Endothelial cell of umbilical vein (primary cell): ENCODE measurements around the gene DAND5. TPM values are rescaled to one million over a fixed set of nuclear protein-coding genes. Genes with fewer than 3 reads are reported as not detected.

ENCODE experiments used
- BruUV-seq: library from RNA; stranded (reverse); fragments of 400-500 nt; replicated peaks from 2 replicates; lab custom pipeline; 2021; lab: Mats Ljungman, UMichigan
- CTCF ChIA-PET: fragments of 300-600, 350-600 bp; sonication (Branson Sonifier 250); formaldehyde crosslinking; loops from one replicate; lab custom pipeline; 2021; ENCODE audit warnings: antibody characterized with exemption, inconsistent platforms; lab: Charles Lee
- POLR2A ChIA-PET: fragments of 300-600, 350-600 bp; sonication (Branson Sonifier 250); formaldehyde crosslinking; loops from one replicate; lab custom pipeline; 2021; ENCODE audit warnings: antibody characterized with exemption, inconsistent platforms; lab: Charles Lee
- DNase-seq: peaks from one replicate; pipeline ENCODE4 v3.0.0-alpha.2; 2011; ENCODE audit warnings: low read depth, low spot score
- FAIRE-seq: peaks from 2 replicates; lab custom pipeline; 2011; peaks lifted over from hg19 to GRCh38; lab: Jason Lieb, UNC
- H2AFZ ChIP-seq: 2 replicates; pipeline ENCODE4 v1.6.0; 2012; ENCODE audit warnings: low read depth, low read length, control low read depth, inconsistent platforms
- H3K27ac ChIP-seq: 2 replicates; pipeline ENCODE4 v1.5.1; 2011; ENCODE audit warnings: low read depth, mild to moderate bottlenecking, control low read depth, low read length, moderate library complexity; ENCODE audit not compliant: insufficient read depth
- H3K27me3 ChIP-seq, 2 experiments: 2 replicates each; pipeline versions ENCODE4 v1.6.0 to v1.6.1; 2011; ENCODE audit warnings: low read length in 2 of 2, mixed read lengths in 1 of 2; ENCODE audit not compliant: control insufficient read depth in 2 of 2, insufficient read depth in 2 of 2
- H3K36me3 ChIP-seq, 2 experiments: 2 replicates in 1 of 2; 3 replicates in 1 of 2; pipeline ENCODE4 v1.5.1; 2011; ENCODE audit warnings: low read length in 2 of 2, mild to moderate bottlenecking in 1 of 2, moderate library complexity in 1 of 2; ENCODE audit not compliant: control insufficient read depth in 2 of 2, insufficient read depth in 2 of 2; ENCODE audit errors: extremely low read depth in 1 of 2
- H3K4me1 ChIP-seq: 3 replicates; pipeline ENCODE4 v1.5.1; 2011; ENCODE audit warnings: mild to moderate bottlenecking, low read length; ENCODE audit not compliant: control insufficient read depth, insufficient read depth; ENCODE audit errors: extremely low read depth
- H3K4me2 ChIP-seq: 2 replicates; pipeline ENCODE4 v1.6.1; 2011; ENCODE audit warnings: low read length, control low read depth, mixed read lengths; ENCODE audit not compliant: insufficient read depth
- H3K4me3 ChIP-seq, 3 experiments: fragments of 200-600 bp in 1 of 3; sonication (generic), shearing (Covaris generic) in 1 of 3; replicated peaks in 1 of 3; 2 replicates each; pipeline ENCODE4 v1.5.1; 2011 to 2016; ENCODE audit warnings: control low read depth in 3 of 3, low read length in 3 of 3, mild to moderate bottlenecking in 2 of 3, inconsistent platforms in 1 of 3, low read depth in 1 of 3, moderate library complexity in 1 of 3; ENCODE audit not compliant: insufficient read depth in 1 of 3
- H3K79me2 ChIP-seq: 2 replicates; pipeline ENCODE4 v1.6.0; 2012; ENCODE audit warnings: low read length, inconsistent platforms; ENCODE audit not compliant: control insufficient read depth, insufficient read depth
- H3K9ac ChIP-seq: replicated peaks from 2 replicates; pipeline ENCODE3; 2011; ENCODE audit warnings: low read length, control low read depth; ENCODE audit not compliant: insufficient read depth; ENCODE audit errors: extremely low read depth
- H3K9me1 ChIP-seq: replicated peaks from 3 replicates; pipeline ENCODE4 v1.6.0; 2011; ENCODE audit warnings: mild to moderate bottlenecking, low read length; ENCODE audit not compliant: control insufficient read depth, insufficient read depth; ENCODE audit errors: extremely low read depth
- H3K9me3 ChIP-seq: replicated peaks from 2 replicates; pipeline ENCODE4 v1.5.1; 2012; ENCODE audit warnings: low read length, inconsistent platforms; ENCODE audit not compliant: control insufficient read depth, insufficient read depth
- H4K20me1 ChIP-seq: replicated peaks from 2 replicates; pipeline ENCODE3; 2011; ENCODE audit warnings: mild to moderate bottlenecking, low read length; ENCODE audit not compliant: control insufficient read depth, insufficient read depth; ENCODE audit errors: extremely low read depth
- CTCF ChIP-seq, 2 donors: IDR thresholded peaks; 1 replicate in 1 of 2; 2 replicates in 1 of 2; pipeline ENCODE4 v1.5.1; 2011; ENCODE audit warnings: low read length in 2 of 2, mild to moderate bottlenecking in 2 of 2, moderate library complexity in 2 of 2, control low read depth in 1 of 2, inconsistent platforms in 1 of 2, low read depth in 1 of 2; ENCODE audit not compliant: insufficient read depth in 1 of 2; ENCODE audit errors: extremely low read depth in 1 of 2
- EZH2 ChIP-seq: IDR thresholded peaks from 2 replicates; pipeline ENCODE4 v1.6.1; 2012; ENCODE audit warnings: borderline replicate concordance, low read depth, mild to moderate bottlenecking, moderate library complexity, low read length, inconsistent platforms; ENCODE audit not compliant: severe bottlenecking
- FOS ChIP-seq: IDR thresholded peaks from 2 replicates; pipeline ENCODE4 v1.6.1; 2011; ENCODE audit warnings: mild to moderate bottlenecking, low read length, moderate library complexity, borderline replicate concordance; ENCODE audit not compliant: insufficient read depth
- GATA2 ChIP-seq: IDR thresholded peaks from 2 replicates; pipeline ENCODE4 v1.7.0; 2011; ENCODE audit warnings: low read depth, mild to moderate bottlenecking, moderate library complexity, mixed read lengths, low read length; ENCODE audit not compliant: insufficient read length, insufficient read depth
- JUN ChIP-seq: IDR thresholded peaks from 2 replicates; pipeline ENCODE4 v1.6.1; 2011; ENCODE audit warnings: borderline replicate concordance, low read depth; ENCODE audit not compliant: insufficient read length, insufficient read depth
- MAX ChIP-seq: IDR thresholded peaks from 2 replicates; pipeline ENCODE4 v1.6.1; 2011; ENCODE audit not compliant: insufficient read depth, insufficient read length
- MYC ChIP-seq: IDR thresholded peaks from one replicate; pipeline ENCODE4 v1.6.1; 2011; ENCODE audit warnings: mild to moderate bottlenecking, low read depth, low read length
- POLR2A ChIP-seq: IDR thresholded peaks from 2 replicates; pipeline ENCODE4 v1.6.1; 2012; ENCODE audit warnings: low read depth, mild to moderate bottlenecking, control low read depth, low read length
- POLR2AphosphoS5 ChIP-seq: IDR thresholded peaks from 2 replicates; pipeline ENCODE4 v1.6.1; 2012; ENCODE audit warnings: low read depth, mild to moderate bottlenecking, control low read depth, low read length, moderate library complexity; ENCODE audit not compliant: insufficient read depth
- dilution Hi-C: fragments of 300-500 bp; cut with MboI; formaldehyde crosslinking; loops from one replicate; pipeline ENCODE4 v1.15.0; 2019; ENCODE audit warnings: low sequenced_read_pairs; ENCODE audit not compliant: extremely low pct_ligation_motif_present
- intact Hi-C: fragments of 100-400 bp; cut with micrococcal nuclease; formaldehyde crosslinking; loops from one replicate; pipeline ENCODE4 v1.10.0; 2022
- polyA plus RNA-seq, 4 experiments: library from polyadenylated mRNA; depleted of rRNA in 3 of 4; stranded (reverse) in 3 of 4; unstranded in 1 of 4; fragments of >200 nt; gene quantifications; 2 replicates each; pipeline versions ENCODE4 v1.2.1 to v1.2.3, GENCODE V29; 2011 to 2012; ENCODE audit warnings: missing spikeins in 1 of 4
- total RNA-seq: library from RNA; stranded (reverse); gene quantifications from 2 replicates; pipeline ENCODE4 v1.2.3, GENCODE V29; 2021

Gene DAND5
- total and polyA plus RNA-seq, 2 donors (not counting 3 experiments of a cell fraction or from before 2014, with no cell fraction given), result 0.06 to 0.20 TPM

- Histone ChIP-seq H3K9me1 (no peaks in the 10 kb centered on the region), H3K79me2 (peaks cover 47% of the 10 kb centered on the region), H3K4me2 (peak overlapping the region; percentile 49), H3K4me1 (peaks cover 38% of the 10 kb centered on the region), H3K36me3 (peaks cover 14 to 22% of the 10 kb centered on the region in 2 experiments), H2AFZ (no peak overlapping the region), H3K27me3 (no peaks in the 10 kb centered on the region), H3K9ac (peak overlapping the region; percentile 71), H4K20me1 (no peaks in the 10 kb centered on the region), H3K4me3 (no peak overlapping the region), H3K27ac (peak overlapping the region; percentile 97), H3K9me3 (no peaks in the 10 kb centered on the region)
- DNase-seq (no peak), FAIRE-seq (no peak)
- intact Hi-C loops (loop anchor here (1.0 kb wide), 1 partner anchor 9 kb away; the partner anchor contains the start of gene RAD23A), dilution Hi-C loops (no loop called here)
- CTCF ChIA-PET, result interaction anchor here (1.1 to 3.6 kb wide), 3 partner anchors 10 to 107 kb away, joined by 3 to 15 read pairs (median 3); no protein-coding TSS in a partner anchor
- BruUV-seq, result no TSS peak
- POLR2A ChIA-PET, result interaction anchor here (1.2 kb wide), 1 partner anchor 8 kb away, joined by 5 read pairs; no protein-coding TSS in a partner anchor
- no peak for TF ChIP-seq MAX
- no peak for TF ChIP-seq JUN
- TF ChIP-seq CTCF (IDR thresholded peaks at IDR 0.05; ENCODE audit: extremely low read depth in 1 of 2, insufficient read depth in 1 of 2, low read depth in 1 of 2, low read length in 2 of 2), result no peak
- TF ChIP-seq EZH2, result no peak
- TF ChIP-seq GATA2, result no peak
- no peak for TF ChIP-seq MYC
- no peak for TF ChIP-seq FOS
- TF ChIP-seq POLR2AphosphoS5, result no peak
- TF ChIP-seq POLR2A, result no peak
Observed at GRCh38 chr19:12953799-12954611, 15.4 kb upstream of the DAND5 start.
